GM23338 (cell line): ENCODE measurements around the gene CASS4.

Source experiments
- CREB1 ChIP-seq: fragments of 250-450 bp; sonication (Bioruptor Pico); IDR thresholded peaks from 2 replicates; pipeline ENCODE4 v1.5.0; 2020; ENCODE audit warnings: low read depth, mild to moderate bottlenecking, moderate library complexity
- CTCF ChIP-seq, 2 experiments: fragments of 200-600 bp in 1 of 2; sonication (generic) in 1 of 2; conservative IDR thresholded peaks; 2 replicates each; pipeline versions ENCODE4 v1.5.1 to v1.6.1; 2016 to 2017; ENCODE audit warnings: antibody characterized with exemption in 2 of 2, low read depth in 2 of 2, mild to moderate bottlenecking in 2 of 2, moderate library complexity in 1 of 2
- ETS1 ChIP-seq: IDR thresholded peaks from 2 replicates; pipeline ENCODE4 v1.6.1; 2016; ENCODE audit warnings: antibody characterized with exemption
- EZH2 ChIP-seq: fragments of 200-600 bp; sonication (generic); IDR thresholded peaks from one replicate; pipeline ENCODE4 v1.8.0; 2017; ENCODE audit warnings: antibody characterized with exemption, mild to moderate bottlenecking, low read depth; ENCODE audit not compliant: unreplicated experiment
- EZH2phosphoT487 ChIP-seq: fragments of 200-600 bp; sonication (generic); IDR thresholded peaks from one replicate; pipeline ENCODE4 v1.8.1; 2018; ENCODE audit warnings: antibody characterized with exemption; ENCODE audit not compliant: unreplicated experiment
- JUNB ChIP-seq: IDR thresholded peaks from one replicate; pipeline ENCODE4 v1.6.1; 2016; ENCODE audit warnings: antibody characterized with exemption; ENCODE audit not compliant: unreplicated experiment
- POLR2AphosphoS5 ChIP-seq: IDR thresholded peaks from 2 replicates; pipeline ENCODE4 v1.6.1; 2016; ENCODE audit warnings: antibody characterized with exemption, low read depth
- REST ChIP-seq: IDR thresholded peaks from one replicate; pipeline ENCODE4 v1.6.1; 2018; ENCODE audit warnings: antibody characterized with exemption; ENCODE audit not compliant: unreplicated experiment
- ZNF114 ChIP-seq: fragments of 250-450 bp; sonication (Bioruptor Pico); IDR thresholded peaks from 2 replicates; pipeline ENCODE4 v1.5.0; 2020; ENCODE audit warnings: mild to moderate bottlenecking, moderate library complexity

GRCh38 chr20:56461576-56461975, 49.5 kb downstream of the CASS4 start:
- TF ChIP-seq CTCF (conservative IDR thresholded peaks at IDR 0.05; ENCODE audit: low read depth in 2 of 2) (no peak), EZH2phosphoT487 (no peak), JUNB (no peak), POLR2AphosphoS5 (no peak), EZH2 (no peak), REST (no peak), CREB1 (CRISPR knock-in tag) (no peak), ZNF114 (CRISPR knock-in tag) (no peak), ETS1 (no peak)
